ENCODE measurements around the gene ERICH2.

ERICH2 gene

GRCh38 chr2:170772295-170772694 lies 2.1 kb downstream of the ERICH2 start:
- Histone ChIP-seq H3K4me2 (ENCODE audit: low read length) (no peak overlapping the region; the same call in 1 of the 2 replicates), H3K79me2 (ENCODE audit: insufficient read depth, low read length) (no peaks in the 10 kb centered on the region), H3K4me3 (ENCODE audit: low read depth, low read length, poor library complexity, severe bottlenecking) (no peak overlapping the region), H3K4me1 (ENCODE audit: insufficient read depth, low read length, severe bottlenecking) (peaks cover 28% of the 10 kb centered on the region), H4K20me1 (ENCODE audit: insufficient read depth, low read length) (no peaks in the 10 kb centered on the region), H2AFZ (ENCODE audit: low read length) (no peak overlapping the region), H3K36me3 (ENCODE audit: insufficient read depth, low read length) (no peaks in the 10 kb centered on the region), H3K9ac (ENCODE audit: low read length) (no peak overlapping the region), H3K27me3 (ENCODE audit: insufficient read depth, low read length) (no peaks in the 10 kb centered on the region), H3K27ac (ENCODE audit: low read depth, low read length, poor library complexity, severe bottlenecking) (no peak overlapping the region), H3K9me2 (ENCODE audit: low read depth, low read length) (no peaks in the 10 kb centered on the region), H3K9me3 (ENCODE audit: low read length) (no peaks in the 10 kb centered on the region), H3F3A (ENCODE audit: insufficient read depth, low read length) (peaks cover 8% of the 10 kb centered on the region)
- TF ChIP-seq EZH2 (IDR thresholded peaks at IDR 0.05; ENCODE audit: borderline replicate concordance, low read length): no peak
- TF ChIP-seq, protein P1, sequence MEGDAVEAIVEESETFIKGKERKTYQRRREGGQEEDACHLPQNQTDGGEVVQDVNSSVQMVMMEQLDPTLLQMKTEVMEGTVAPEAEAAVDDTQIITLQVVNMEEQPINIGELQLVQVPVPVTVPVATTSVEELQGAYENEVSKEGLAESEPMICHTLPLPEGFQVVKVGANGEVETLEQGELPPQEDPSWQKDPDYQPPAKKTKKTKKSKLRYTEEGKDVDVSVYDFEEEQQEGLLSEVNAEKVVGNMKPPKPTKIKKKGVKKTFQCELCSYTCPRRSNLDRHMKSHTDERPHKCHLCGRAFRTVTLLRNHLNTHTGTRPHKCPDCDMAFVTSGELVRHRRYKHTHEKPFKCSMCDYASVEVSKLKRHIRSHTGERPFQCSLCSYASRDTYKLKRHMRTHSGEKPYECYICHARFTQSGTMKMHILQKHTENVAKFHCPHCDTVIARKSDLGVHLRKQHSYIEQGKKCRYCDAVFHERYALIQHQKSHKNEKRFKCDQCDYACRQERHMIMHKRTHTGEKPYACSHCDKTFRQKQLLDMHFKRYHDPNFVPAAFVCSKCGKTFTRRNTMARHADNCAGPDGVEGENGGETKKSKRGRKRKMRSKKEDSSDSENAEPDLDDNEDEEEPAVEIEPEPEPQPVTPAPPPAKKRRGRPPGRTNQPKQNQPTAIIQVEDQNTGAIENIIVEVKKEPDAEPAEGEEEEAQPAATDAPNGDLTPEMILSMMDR (IDR thresholded peaks at IDR 0.05; ENCODE audit: low read length): no peak

GRCh38 chr2:170774074-170774473 lies 3.9 kb downstream of the ERICH2 start:
- no peak for TF ChIP-seq EZH2 (IDR thresholded peaks at IDR 0.05; ENCODE audit: borderline replicate concordance, low read length)
- Histone ChIP-seq H2AFZ (ENCODE audit: low read length) (no peak overlapping the region), H3K9ac (ENCODE audit: low read length) (no peak overlapping the region), H3F3A (ENCODE audit: insufficient read depth, low read length) (peaks cover 8% of the 10 kb centered on the region), H3K4me1 (ENCODE audit: insufficient read depth, low read length, severe bottlenecking) (peaks cover 28% of the 10 kb centered on the region), H3K9me2 (ENCODE audit: low read depth, low read length) (no peaks in the 10 kb centered on the region), H3K79me2 (ENCODE audit: insufficient read depth, low read length) (no peaks in the 10 kb centered on the region), H3K9me3 (ENCODE audit: low read length) (no peaks in the 10 kb centered on the region), H3K4me3 (ENCODE audit: low read depth, low read length, poor library complexity, severe bottlenecking) (no peak overlapping the region), H3K27me3 (ENCODE audit: insufficient read depth, low read length) (no peaks in the 10 kb centered on the region), H3K36me3 (ENCODE audit: insufficient read depth, low read length) (no peaks in the 10 kb centered on the region), H3K4me2 (ENCODE audit: low read length) (no peak overlapping the region), H4K20me1 (ENCODE audit: insufficient read depth, low read length) (no peaks in the 10 kb centered on the region), H3K27ac (ENCODE audit: low read depth, low read length, poor library complexity, severe bottlenecking) (no peak overlapping the region)

DNA sequence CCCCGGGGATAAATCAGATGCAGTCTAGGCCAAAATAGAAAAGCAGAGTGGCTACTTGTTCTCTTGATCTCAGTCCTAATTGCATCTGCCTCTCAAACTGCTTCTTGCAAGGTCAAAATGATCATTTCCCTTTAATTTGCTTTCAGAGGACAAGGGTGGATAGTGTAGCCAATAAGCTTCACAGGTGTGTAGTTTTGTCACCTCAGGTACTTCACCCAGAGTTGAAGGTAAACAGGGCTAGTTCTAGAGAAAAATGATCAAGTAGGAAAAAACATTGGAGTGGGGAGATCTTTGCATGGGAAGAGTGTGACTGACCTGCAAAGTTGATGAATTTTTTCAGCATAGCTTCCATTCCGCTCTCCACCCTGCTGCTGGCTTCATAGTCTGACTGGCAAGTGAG lies 8.7 kb downstream of the ERICH2 start:
- Histone ChIP-seq H3K4me1 (ENCODE audit: insufficient read depth, low read length, severe bottlenecking) (peaks cover 6% of the 10 kb centered on the region), H3K27me3 (ENCODE audit: insufficient read depth, low read length) (no peaks in the 10 kb centered on the region), H3K79me2 (ENCODE audit: insufficient read depth, low read length) (no peaks in the 10 kb centered on the region), H3K9me3 (ENCODE audit: low read length) (no peaks in the 10 kb centered on the region), H3K9me2 (ENCODE audit: low read depth, low read length) (no peaks in the 10 kb centered on the region), H3K4me3 (ENCODE audit: low read depth, low read length, poor library complexity, severe bottlenecking) (no peak overlapping the region), H3K36me3 (ENCODE audit: insufficient read depth, low read length) (no peaks in the 10 kb centered on the region), H3F3A (ENCODE audit: insufficient read depth, low read length) (no peaks in the 10 kb centered on the region), H3K27ac (ENCODE audit: low read depth, low read length, poor library complexity, severe bottlenecking) (no peak overlapping the region), H2AFZ (ENCODE audit: low read length) (no peak overlapping the region), H4K20me1 (ENCODE audit: insufficient read depth, low read length) (no peaks in the 10 kb centered on the region), H3K4me2 (ENCODE audit: low read length) (no peak overlapping the region), H3K9ac (ENCODE audit: low read length) (no peak overlapping the region)
- TF ChIP-seq, protein P1 (IDR thresholded peaks at IDR 0.05; ENCODE audit: low read length): no peak
- TF ChIP-seq EZH2 (IDR thresholded peaks at IDR 0.05; ENCODE audit: borderline replicate concordance, low read length): no peak

DNA sequence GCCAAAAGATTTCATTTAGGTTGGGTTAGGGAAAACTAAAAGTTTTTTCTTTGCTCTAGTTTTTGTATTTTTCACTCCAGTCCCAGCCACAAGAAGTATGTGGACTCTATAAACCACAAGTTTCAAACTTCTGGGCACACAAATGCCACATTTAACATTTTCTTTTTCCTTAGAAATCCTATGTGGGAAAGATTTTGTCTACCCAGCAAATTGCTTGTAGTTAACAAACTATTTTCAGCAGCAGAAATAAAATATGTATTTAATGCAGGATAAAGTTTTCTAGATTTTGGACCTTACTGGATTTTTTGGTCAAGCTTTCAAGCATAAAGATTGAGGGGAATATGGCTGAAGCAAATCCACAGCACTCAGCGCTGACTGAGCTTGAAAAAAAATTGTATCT lies 9.1 kb downstream of the ERICH2 start:
- H3K79me2 ChIP-seq (ENCODE audit: insufficient read depth, low read length): no peaks in the 10 kb centered on the region
- no peaks in the 10 kb centered on the region for H3F3A ChIP-seq (ENCODE audit: insufficient read depth, low read length)
- TF ChIP-seq, protein P1 (IDR thresholded peaks at IDR 0.05; ENCODE audit: low read length): no peak
- no peak for TF ChIP-seq EZH2 (IDR thresholded peaks at IDR 0.05; ENCODE audit: borderline replicate concordance, low read length)
- no peaks in the 10 kb centered on the region for H4K20me1 ChIP-seq (ENCODE audit: insufficient read depth, low read length)
- no peaks in the 10 kb centered on the region for H3K36me3 ChIP-seq (ENCODE audit: insufficient read depth, low read length)
- H3K4me3 ChIP-seq (ENCODE audit: low read depth, low read length, poor library complexity, severe bottlenecking): no peak overlapping the region
- H3K4me2 ChIP-seq (ENCODE audit: low read length): no peak overlapping the region
- no peaks in the 10 kb centered on the region for H3K27me3 ChIP-seq (ENCODE audit: insufficient read depth, low read length)
- H3K9ac ChIP-seq (ENCODE audit: low read length): no peak overlapping the region
- peaks cover 6% of the 10 kb centered on the region for H3K4me1 ChIP-seq (ENCODE audit: insufficient read depth, low read length, severe bottlenecking)
- H3K9me2 ChIP-seq (ENCODE audit: low read depth, low read length): no peaks in the 10 kb centered on the region
- H3K27ac ChIP-seq (ENCODE audit: low read depth, low read length, poor library complexity, severe bottlenecking): no peak overlapping the region
- H2AFZ ChIP-seq (ENCODE audit: low read length): no peak overlapping the region
- H3K9me3 ChIP-seq (ENCODE audit: low read length): no peaks in the 10 kb centered on the region
